Amygdala (tissue), 56 donors: Measurements from ENCODE around the gene STEAP4.

ENCODE experiments used
- DNase-seq, 56 donors: peaks; one replicate each; lab custom pipeline; 2025; lab: John Stamatoyannopoulos, UW

Gene STEAP4

DNA sequence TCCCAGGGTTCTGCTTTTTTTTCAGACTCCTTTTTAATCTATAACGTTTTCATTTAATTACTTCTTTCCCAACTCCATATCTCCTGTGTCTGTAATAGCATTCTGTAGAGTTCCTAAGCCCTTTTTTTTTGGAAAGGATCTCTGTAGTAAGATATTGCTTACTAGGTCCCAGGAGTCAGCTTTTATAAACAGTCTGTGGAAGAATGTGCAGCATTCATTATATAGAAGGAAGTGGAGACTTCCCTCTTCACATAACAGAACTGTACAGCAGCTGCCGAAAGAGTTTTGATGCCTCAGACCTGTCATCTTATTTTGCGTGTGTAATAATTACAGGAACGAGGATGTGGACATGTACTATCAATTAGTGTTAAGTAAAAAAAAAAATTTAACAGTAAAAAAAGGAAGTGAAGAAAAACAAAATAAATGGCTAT is 7.4 kb upstream of the STEAP4 start:
- DNase-seq = no peak

DNA sequence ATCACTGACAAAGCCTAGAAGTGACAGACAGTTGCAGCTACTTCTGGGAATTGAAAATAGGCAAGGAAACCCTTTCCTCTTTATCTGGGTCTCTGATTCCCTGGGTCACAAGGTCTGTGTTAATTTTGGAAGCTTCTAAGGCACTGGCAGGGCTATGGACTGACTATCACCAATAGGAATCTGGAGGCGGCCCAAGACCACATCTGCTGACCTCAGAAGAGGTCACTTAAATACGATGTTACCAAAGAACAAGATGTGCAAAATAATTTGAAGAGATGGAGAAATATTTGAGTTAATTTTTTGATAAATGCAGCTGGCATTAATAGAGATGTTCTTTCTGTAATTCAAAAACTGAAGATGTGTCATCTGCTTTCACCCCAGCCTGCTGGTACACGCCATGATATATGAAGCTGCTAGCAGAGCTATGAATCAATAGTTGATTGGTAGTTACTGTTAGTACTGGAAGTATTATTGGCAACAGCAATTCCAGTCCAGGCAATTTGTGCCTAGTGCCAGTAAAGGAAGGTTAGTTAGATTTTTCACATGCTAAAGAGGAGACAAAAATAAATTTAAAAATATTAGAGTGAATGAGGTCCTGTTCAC is 5.5 kb upstream of the STEAP4 start:
- DNase-seq = no peak

DNA sequence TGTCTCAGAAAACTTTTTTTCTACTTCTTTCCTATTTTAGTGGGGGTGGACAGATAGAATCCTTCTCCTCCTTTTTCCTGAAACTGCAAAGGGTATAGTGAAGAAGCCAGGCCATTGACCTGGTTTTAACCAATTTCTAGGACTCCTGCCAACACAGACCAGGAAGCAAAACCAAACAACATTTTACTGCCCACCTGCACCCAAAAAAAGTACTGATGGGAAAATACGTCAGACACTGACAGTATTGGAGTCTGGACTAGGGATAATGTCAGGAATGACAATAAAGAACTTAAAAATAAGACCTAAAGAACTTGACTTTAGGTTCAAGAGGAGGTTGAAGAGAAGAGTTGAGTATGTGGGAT is 5.0 kb upstream of the STEAP4 start:
- DNase-seq = no peak

GRCh38 chr7:88310956-88311674 is 4.4 kb upstream of the STEAP4 start:
- DNase-seq = no peak

DNA sequence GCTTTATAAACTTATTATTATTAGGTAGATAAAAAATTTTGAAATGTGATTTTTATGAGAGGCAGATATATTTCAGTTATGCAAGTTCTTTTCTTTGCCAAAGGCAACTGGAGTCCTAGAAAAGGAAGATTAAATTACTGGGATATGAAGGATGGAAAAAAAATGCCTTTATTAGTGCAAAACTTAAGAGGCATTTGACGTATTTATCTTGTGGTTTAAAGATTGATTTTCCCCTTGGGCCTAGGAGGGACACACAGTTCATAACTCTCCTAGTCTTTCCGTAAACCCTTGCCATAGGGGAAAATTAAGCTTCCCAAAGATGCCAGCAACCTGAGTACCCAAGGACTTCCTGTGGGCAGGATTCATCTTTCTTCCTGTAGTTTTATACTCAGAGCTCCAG is 3.1 kb upstream of the STEAP4 start:
- no peak for DNase-seq

GRCh38 chr7:88307823-88308222 is 1.1 kb upstream of the STEAP4 start:
- no peak for DNase-seq

GRCh38 chr7:88307412-88307811 is 718 bp upstream of the STEAP4 start:
- no peak for DNase-seq

DNA sequence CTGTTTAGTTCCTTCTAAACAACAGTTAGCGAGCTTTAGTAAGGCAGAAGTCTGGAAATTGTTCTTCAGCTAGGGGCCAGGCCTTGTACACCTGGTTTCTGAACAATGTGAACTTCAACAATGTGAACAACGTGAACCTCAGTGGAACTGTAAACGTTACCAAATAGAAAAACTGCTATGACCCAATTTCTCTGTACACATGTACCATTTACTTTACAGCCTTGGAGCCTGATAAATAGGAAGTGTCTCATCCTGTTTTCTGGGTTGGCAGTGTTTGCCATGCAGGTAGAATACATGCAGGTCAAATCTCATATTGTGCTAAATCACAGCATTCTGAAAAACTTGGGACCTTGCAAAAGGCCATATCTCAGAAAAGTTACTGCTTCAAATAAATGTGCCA is 1.6 kb downstream of the STEAP4 start:
- DNase-seq = no peak

DNA sequence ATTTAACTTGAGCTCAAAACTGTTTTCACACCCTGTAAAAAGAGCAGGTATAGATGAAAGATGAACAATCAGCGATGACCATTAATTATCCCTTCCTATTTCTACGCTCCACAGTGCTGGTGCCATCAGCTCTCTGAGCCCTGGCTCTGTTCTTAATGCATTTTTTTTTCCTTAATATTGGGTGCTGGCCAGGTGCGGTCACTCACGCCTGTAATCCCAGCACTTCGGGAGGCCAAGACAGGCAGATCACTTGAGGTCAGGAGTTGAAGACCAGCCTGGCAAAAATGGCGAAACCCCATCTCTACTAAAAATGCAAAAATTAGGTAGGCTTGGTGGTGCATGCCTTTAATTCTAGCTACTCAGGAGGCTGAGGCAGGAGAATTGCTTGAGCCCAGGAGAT is 4.2 kb downstream of the STEAP4 start:
- DNase-seq = no peak

GRCh38 chr7:88301924-88302323 is 4.8 kb downstream of the STEAP4 start:
- no peak for DNase-seq

DNA sequence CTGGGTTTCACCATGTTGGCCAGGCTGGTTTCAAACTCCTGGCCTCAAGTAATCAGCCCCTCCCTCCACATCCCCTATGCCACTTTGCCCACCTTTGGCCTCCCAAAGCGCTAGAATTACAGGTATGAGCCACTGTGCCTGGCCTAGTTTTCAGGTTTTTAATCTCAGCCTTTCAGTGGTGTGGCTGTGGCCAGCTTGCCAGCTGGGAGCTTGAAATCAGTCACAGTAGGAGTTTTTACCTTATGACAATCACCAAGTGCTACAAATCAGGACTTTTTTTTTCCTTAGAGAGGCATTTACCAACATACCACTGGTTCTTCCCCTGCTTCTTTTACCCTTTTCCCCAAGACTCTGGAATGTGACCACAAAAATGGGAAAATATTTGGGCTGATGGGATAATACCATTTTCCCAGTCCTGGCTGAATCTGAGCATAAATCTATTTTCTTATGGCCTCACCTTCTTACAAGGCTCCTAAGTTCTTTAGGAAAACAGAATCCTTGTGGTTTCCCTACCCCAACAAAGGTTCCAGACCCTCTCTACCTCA is 6.2 kb downstream of the STEAP4 start:
- no peak for DNase-seq

DNA sequence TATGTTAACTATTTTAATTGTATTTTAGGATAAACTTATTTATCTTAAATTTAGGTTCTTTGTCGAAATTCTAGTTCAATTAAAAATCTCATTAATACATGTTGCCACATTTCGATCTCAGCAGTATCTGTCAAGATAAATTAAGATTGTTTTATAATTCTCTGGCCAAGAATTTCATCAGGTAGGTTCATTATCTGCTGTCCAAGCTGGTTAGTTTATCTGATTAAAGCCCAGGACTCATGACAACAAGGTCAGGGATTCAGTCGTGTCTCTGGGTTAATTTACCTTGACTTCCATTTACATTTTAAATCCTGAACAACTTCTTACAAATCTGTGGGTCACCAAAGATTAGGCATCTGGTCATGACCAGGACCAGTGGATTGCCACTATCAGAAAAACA is 7.6 kb downstream of the STEAP4 start:
- no peak for DNase-seq

- no peak for DNase-seq
Observed at GRCh38 chr7:88293866-88294265, 12.8 kb downstream of the STEAP4 start.

GRCh38 chr7:88291398-88292173 is 15.1 kb downstream of the STEAP4 start:
- DNase-seq = no peak

DNA sequence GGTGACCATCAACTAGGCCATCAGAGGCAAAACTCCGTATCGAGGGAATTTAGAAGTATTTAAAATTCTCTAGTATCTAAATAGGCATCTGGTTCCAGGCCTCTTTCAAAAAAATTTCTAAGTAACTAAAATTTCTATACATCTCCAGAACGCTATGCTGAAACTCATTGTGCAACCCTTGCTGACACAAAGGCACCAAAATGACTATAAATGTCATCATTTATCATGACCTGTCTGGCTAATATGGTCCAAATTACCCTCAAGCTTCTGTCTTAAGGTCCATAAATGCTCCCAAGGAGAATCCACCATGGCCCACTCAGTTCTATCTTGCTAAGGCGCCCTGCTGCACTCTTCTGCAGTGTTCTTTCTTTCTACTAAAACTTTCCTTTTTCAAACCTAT is 16.2 kb downstream of the STEAP4 start:
- DNase-seq = no peak

DNA sequence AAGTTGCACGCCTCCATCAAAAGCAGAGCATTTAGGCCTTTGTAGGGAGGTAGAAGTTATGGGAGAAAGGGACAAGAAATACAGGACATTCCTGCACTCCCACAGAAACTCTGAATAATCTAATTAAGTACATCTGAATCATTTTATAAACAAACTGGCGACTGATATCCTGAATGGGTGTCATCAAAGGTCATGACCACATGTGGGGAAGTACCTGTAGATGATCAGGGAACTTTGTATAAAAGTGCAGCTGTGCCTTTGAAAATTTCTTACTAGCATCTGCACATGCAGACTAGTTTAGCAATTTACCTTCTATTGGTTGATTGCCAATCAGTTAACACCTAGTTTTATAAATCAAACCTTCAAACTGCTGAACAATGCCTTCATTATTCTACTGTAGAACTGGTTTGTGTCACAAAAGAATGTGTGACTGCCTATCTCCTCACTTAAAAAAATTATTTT is 17.1 kb downstream of the STEAP4 start:
- no peak for DNase-seq

GRCh38 chr7:88281749-88282148 is 24.9 kb downstream of the STEAP4 start:
- no peak for DNase-seq

GRCh38 chr7:88280801-88281200 is 25.9 kb downstream of the STEAP4 start:
- no peak for DNase-seq

DNA sequence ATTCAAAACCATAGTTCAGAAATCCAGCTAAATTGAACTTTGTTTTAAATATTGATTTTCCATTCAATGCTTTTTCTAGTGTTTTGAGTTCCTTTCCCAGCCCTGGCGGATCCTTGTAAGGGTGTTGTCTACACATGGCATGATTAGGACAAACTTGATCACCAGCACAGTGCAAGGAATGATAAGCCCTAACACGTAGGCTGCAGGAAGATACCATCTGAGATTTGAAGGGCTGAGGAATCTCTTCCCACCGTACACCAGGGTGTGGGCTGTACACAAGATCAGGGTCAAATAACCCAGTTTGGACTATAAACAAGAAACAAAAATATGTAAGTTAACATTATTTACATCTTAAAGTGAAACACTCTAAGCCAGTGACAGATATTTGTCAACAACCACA is 27.4 kb downstream of the STEAP4 start:
- no peak for DNase-seq

GRCh38 chr7:88278881-88279280 is 27.8 kb downstream of the STEAP4 start:
- DNase-seq = no peak

DNA sequence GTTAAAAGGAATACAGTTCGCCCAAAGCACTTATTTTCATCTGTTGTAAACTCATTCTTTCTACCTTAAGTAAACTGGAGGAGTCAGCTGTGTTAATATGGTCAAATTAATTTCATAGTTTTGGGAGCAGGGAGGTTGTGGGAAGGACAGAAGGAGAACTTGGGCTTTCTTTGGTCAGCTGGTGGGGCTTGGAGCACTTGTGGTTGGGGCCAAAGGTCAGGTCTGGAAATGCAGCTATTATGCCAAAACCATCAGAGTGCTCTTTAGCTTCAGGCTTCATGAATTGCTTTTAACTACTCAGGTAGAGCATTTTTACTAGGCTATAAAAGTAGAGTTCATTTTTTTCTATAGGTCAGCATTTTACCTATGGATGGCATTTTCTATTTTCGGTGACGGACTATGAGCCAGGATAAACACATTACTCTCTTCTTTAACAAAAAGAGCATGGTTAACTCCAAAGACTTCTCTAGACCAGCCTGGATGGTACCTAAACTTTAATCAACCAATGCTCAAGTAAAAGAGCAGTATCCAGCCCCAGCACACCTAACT is 30.0 kb downstream of the STEAP4 start:
- DNase-seq = no peak
